Nephron progenitor cell (in vitro differentiated cells): ENCODE data around the gene SUCLG2.

Experiments used
- DNase-seq: peaks from one replicate; pipeline ENCODE4 v3.0.0; 2021
- H3K27ac Mint-ChIP-seq: 2 replicates; pipeline ENCODE4 v1.8.0; 2021; ENCODE audit warnings: mild to moderate bottlenecking, moderate library complexity, mixed read lengths
- H3K27me3 Mint-ChIP-seq: 2 replicates; pipeline ENCODE4 v1.8.0; 2021; ENCODE audit warnings: mild to moderate bottlenecking, low read depth, mixed read lengths; ENCODE audit not compliant: poor library complexity
- H3K36me3 Mint-ChIP-seq: 2 replicates; pipeline ENCODE4 v1.8.0; 2021; ENCODE audit warnings: low read depth, mixed read lengths
- H3K4me1 Mint-ChIP-seq: 2 replicates; pipeline ENCODE4 v1.8.0; 2021; ENCODE audit warnings: mixed read lengths
- H3K4me3 Mint-ChIP-seq: 2 replicates; pipeline ENCODE4 v1.8.0; 2021; ENCODE audit warnings: mild to moderate bottlenecking, moderate library complexity, mixed read lengths
- H3K9me3 Mint-ChIP-seq: 2 replicates; pipeline ENCODE4 v1.8.0; 2021; ENCODE audit warnings: mild to moderate bottlenecking, moderate library complexity, mixed read lengths
- CTCF ChIP-seq: fragments of 200-600 bp; sonication (generic); IDR thresholded peaks from 2 replicates; pipeline ENCODE4 v1.5.0; 2021; ENCODE audit warnings: antibody characterized with exemption

Gene SUCLG2

GRCh38 chr3:67376416-67376815 lies 278.0 kb downstream of the SUCLG2 start:
- Mint-ChIP-seq H3K27me3 (no peaks in the 10 kb centered on the region), H3K4me1 (no peaks in the 10 kb centered on the region), H3K9me3 (no peaks in the 10 kb centered on the region), H3K36me3 (peaks cover 8% of the 10 kb centered on the region), H3K4me3 (no peak overlapping the region), H3K27ac (no peak overlapping the region)
- no peak for TF ChIP-seq CTCF
- DNase-seq = no peak

DNA sequence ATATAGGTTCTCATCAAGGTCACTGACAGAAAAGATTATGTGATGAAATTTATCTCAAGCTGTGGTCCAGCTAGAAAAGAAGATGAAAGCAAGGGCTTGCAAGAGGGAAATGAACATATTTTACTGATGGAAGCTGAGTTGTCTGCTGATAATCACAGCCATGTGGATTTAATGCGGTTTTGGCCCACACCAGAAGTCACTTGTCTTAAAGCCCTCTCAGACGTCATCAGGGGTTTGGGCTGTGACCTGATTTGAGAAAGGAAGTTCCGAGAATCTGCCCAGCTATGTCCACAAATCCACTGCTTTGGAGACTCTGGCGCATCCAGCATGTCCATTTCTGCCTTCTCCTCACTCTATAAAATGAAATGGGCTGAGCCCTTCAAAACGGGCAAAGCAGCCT lies 278.4 kb downstream of the SUCLG2 start:
- Mint-ChIP-seq H3K36me3 (peaks cover 8% of the 10 kb centered on the region), H3K4me3 (no peak overlapping the region), H3K27ac (no peak overlapping the region), H3K27me3 (no peaks in the 10 kb centered on the region), H3K4me1 (no peaks in the 10 kb centered on the region), H3K9me3 (no peaks in the 10 kb centered on the region)
- TF ChIP-seq CTCF = no peak
- DNase-seq = no peak

- Mint-ChIP-seq H3K9me3 (peaks cover 7% of the 10 kb centered on the region), H3K27ac (peak overlapping the region; percentile 85), H3K36me3 (no peaks in the 10 kb centered on the region), H3K27me3 (no peaks in the 10 kb centered on the region), H3K4me1 (peaks cover 26% of the 10 kb centered on the region), H3K4me3 (no peak overlapping the region)
- DNase-seq = peak; percentile 3
- TF ChIP-seq CTCF = no peak
Measured at GRCh38 chr3:67362686-67363085, 291.7 kb downstream of the SUCLG2 start.

DNA sequence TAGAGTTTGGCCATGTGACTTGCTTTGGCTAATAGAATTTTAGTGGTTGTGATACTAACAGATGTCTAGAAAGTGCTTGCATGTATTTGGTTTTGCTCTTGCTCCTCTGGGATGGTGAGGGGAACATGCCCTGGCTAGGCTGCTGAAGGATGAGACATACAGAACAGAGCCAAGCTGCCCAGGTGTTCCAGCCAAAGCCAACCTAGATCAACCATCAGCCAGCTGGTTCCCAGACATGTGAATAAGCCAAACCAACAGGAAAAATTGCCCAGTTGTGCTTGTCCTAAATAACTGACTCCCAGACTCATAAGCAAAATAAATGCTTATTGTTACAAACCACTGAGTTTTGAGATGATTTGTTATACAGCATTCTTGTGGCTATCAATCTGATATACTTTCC lies 292.6 kb downstream of the SUCLG2 start:
- no peak for TF ChIP-seq CTCF
- H3K36me3 Mint-ChIP-seq = no peaks in the 10 kb centered on the region
- no peak for DNase-seq
- H3K4me3 Mint-ChIP-seq = no peak overlapping the region
- peaks cover 28% of the 10 kb centered on the region for H3K4me1 Mint-ChIP-seq
- no peaks in the 10 kb centered on the region for H3K27me3 Mint-ChIP-seq
- H3K9me3 Mint-ChIP-seq = peaks cover 2% of the 10 kb centered on the region
- H3K27ac Mint-ChIP-seq = peak overlapping the region; percentile 38

DNA sequence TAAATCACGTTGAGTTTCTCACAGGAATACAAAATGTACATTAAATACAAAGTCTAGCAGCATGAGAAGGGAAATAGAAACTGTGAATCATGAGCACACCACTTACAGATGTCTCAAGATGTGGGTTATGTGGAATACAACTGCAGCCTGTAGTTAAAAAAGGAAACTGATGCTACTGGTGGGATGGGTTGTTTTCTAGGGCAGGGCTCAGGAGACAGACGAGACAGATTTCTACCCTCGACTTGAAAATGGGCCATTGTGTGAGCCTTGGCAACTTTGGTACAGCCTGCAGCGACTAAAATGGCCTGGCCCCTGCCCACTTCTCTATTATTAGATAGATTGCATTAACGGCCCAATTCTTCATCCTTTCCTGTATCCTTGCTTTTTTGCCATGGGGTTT lies 293.1 kb downstream of the SUCLG2 start:
- Mint-ChIP-seq H3K27ac (no peak overlapping the region), H3K4me3 (no peak overlapping the region), H3K27me3 (no peaks in the 10 kb centered on the region), H3K36me3 (no peaks in the 10 kb centered on the region), H3K4me1 (peaks cover 28% of the 10 kb centered on the region), H3K9me3 (no peaks in the 10 kb centered on the region)
- no peak for DNase-seq
- TF ChIP-seq CTCF = no peak

DNA sequence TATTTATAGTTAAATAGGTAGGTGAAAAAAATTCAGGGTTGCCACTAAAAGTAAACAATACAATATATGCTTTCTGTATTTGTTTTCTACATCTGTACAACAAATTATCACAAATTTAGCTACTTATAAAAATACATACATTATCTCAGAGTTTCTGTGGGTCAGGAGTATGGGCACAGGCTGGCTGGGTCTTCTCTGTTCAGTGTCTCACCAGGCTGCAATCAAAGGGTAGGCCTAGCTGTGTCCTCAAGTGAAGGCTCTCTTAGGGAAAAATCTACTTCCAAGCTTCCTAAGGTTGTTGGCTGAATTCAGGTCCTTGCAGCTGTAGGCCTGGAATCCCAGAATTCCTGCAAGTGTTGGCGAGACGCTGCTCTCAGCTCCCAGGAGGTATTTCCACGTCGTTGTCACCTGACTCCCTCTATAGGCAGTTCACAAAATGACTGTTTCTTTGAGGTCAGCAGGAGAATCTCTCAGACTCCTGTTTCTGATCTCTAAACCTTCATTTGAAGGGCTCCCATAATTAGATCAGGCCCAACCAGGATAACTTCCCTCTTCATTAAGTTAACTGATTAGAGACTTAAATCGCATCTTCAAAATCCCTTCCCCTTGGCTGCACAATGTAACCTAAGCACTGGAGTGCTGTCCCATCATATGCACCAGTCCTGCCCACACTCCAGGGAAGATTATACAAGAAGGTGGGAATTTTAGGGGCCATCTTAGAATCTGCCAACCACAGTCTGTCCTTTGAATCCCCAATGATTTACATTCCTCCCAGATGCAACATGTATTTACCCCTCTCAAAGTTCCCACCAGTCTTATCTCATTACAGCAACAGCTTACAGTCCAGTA lies 296.6 kb downstream of the SUCLG2 start:
- peak; percentile 18 for DNase-seq
- Mint-ChIP-seq H3K27ac (no peak overlapping the region), H3K36me3 (no peaks in the 10 kb centered on the region), H3K9me3 (no peaks in the 10 kb centered on the region), H3K4me1 (peaks cover 18% of the 10 kb centered on the region), H3K27me3 (no peaks in the 10 kb centered on the region), H3K4me3 (no peak overlapping the region)
- peak; percentile 36 for TF ChIP-seq CTCF
